Caco-2 (cell line): ENCODE measurements around the gene PRKAG2. TPM values are rescaled to one million over a fixed set of nuclear protein-coding genes. Genes with fewer than 3 reads are reported as not detected.

Experiments
- BruUV-seq: library from RNA; stranded (reverse); fragments of 400-500 nt; replicated peaks from 2 replicates; lab custom pipeline; 2021; lab: Mats Ljungman, UMichigan
- CTCF ChIA-PET: fragments of 300-600 bp; sonication (Branson Sonifier 250); formaldehyde crosslinking; loops from one replicate; lab custom pipeline; 2022; ENCODE audit warnings: antibody characterized with exemption; lab: Charles Lee
- POLR2A ChIA-PET: fragments of 300-600 bp; sonication (Branson Sonifier 250); formaldehyde crosslinking; loops from one replicate; lab custom pipeline; 2022; ENCODE audit warnings: antibody characterized with exemption; lab: Charles Lee
- DNase-seq, 2 experiments: peaks; one replicate each; pipeline versions ENCODE4 v3.0.0 to v3.0.0-alpha.2; 2020 to 2022
- H3K27me3 ChIP-seq: replicated peaks from 2 replicates; pipeline ENCODE4 v1.6.0; 2011; ENCODE audit warnings: low read length; ENCODE audit not compliant: control insufficient read depth, insufficient read depth
- H3K36me3 ChIP-seq: 2 replicates; pipeline ENCODE4 v1.5.1; 2011; ENCODE audit warnings: low read length; ENCODE audit not compliant: control insufficient read depth, insufficient read depth
- H3K4me1 ChIP-seq: fragments of 250-450 bp; sonication (Bioruptor Pico); 2 replicates; pipeline ENCODE4 v1.5.1; 2020; ENCODE audit warnings: mild to moderate bottlenecking
- H3K4me3 ChIP-seq: 2 replicates; pipeline ENCODE4 v1.5.1; 2011; ENCODE audit warnings: low read depth, mild to moderate bottlenecking, control low read depth, low read length
- H3K9me3 ChIP-seq: fragments of 250-450 bp; sonication (Bioruptor Pico); 2 replicates; pipeline ENCODE4 v1.5.1; 2020; ENCODE audit warnings: mild to moderate bottlenecking, moderate library complexity
- H3K27ac Mint-ChIP-seq: one replicate; pipeline ENCODE4 v1.8.0; 2022; ENCODE audit warnings: mixed read lengths; ENCODE audit not compliant: unreplicated experiment
- H3K27me3 Mint-ChIP-seq: one replicate; pipeline ENCODE4 v1.8.0; 2022; ENCODE audit warnings: mixed read lengths; ENCODE audit not compliant: insufficient read depth, unreplicated experiment
- H3K36me3 Mint-ChIP-seq: one replicate; pipeline ENCODE4 v1.8.0; 2022; ENCODE audit warnings: mild to moderate bottlenecking, mixed read lengths; ENCODE audit not compliant: insufficient read depth, unreplicated experiment
- H3K4me1 Mint-ChIP-seq: one replicate; pipeline ENCODE4 v1.8.0; 2022; ENCODE audit warnings: low read depth, mixed read lengths; ENCODE audit not compliant: unreplicated experiment
- H3K4me3 Mint-ChIP-seq: one replicate; pipeline ENCODE4 v1.8.0; 2022; ENCODE audit warnings: mild to moderate bottlenecking, moderate library complexity, mixed read lengths; ENCODE audit not compliant: unreplicated experiment
- H3K9me3 Mint-ChIP-seq: one replicate; pipeline ENCODE4 v1.8.0; 2022; ENCODE audit warnings: mixed read lengths; ENCODE audit not compliant: unreplicated experiment
- intact Hi-C: fragments of 100-400 bp; cut with micrococcal nuclease; formaldehyde crosslinking; loops from one replicate; pipeline ENCODE4 v1.10.0; 2022; ENCODE audit not compliant: unreplicated experiment
- total RNA-seq: library from RNA; stranded (reverse); gene quantifications from 2 replicates; pipeline ENCODE4 v1.2.3, GENCODE V29; 2022
- TF ChIP-seq, protein P1 (sequence below), 2 experiments: fragments of 200-600 bp in 1 of 2; IDR thresholded peaks; 1 replicate in 1 of 2; 2 replicates in 1 of 2; pipeline versions ENCODE4 v1.5.1 to v1.8.0; 2011 to 2022; ENCODE audit warnings: antibody characterized with exemption in 1 of 2, control low read depth in 1 of 2, inconsistent platforms in 1 of 2, low read depth in 1 of 2, low read length in 1 of 2, mild to moderate bottlenecking in 1 of 2, moderate library complexity in 1 of 2; ENCODE audit not compliant: insufficient read depth in 1 of 2, severe bottlenecking in 1 of 2, unreplicated experiment in 1 of 2

PRKAG2 gene
- total RNA-seq, 1 experiment from 2014 or later = 15.9 TPM

- Mint-ChIP-seq H3K27me3 (peaks cover 14% of the 10 kb centered on the region), H3K36me3 (no peaks in the 10 kb centered on the region), H3K4me1 (no peaks in the 10 kb centered on the region), H3K9me3 (no peaks in the 10 kb centered on the region), H3K27ac (no peak overlapping the region), H3K4me3 (no peak overlapping the region)
- ChIA-PET POLR2A (no interaction called here), CTCF (no interaction called here)
- no peaks in the 10 kb centered on the region for H3K27me3 ChIP-seq
- BruUV-seq = no TSS peak
- DNase-seq = peak in 1 of 2 experiments; percentile 3
- TF ChIP-seq, protein P1, sequence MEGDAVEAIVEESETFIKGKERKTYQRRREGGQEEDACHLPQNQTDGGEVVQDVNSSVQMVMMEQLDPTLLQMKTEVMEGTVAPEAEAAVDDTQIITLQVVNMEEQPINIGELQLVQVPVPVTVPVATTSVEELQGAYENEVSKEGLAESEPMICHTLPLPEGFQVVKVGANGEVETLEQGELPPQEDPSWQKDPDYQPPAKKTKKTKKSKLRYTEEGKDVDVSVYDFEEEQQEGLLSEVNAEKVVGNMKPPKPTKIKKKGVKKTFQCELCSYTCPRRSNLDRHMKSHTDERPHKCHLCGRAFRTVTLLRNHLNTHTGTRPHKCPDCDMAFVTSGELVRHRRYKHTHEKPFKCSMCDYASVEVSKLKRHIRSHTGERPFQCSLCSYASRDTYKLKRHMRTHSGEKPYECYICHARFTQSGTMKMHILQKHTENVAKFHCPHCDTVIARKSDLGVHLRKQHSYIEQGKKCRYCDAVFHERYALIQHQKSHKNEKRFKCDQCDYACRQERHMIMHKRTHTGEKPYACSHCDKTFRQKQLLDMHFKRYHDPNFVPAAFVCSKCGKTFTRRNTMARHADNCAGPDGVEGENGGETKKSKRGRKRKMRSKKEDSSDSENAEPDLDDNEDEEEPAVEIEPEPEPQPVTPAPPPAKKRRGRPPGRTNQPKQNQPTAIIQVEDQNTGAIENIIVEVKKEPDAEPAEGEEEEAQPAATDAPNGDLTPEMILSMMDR (IDR thresholded peaks at IDR 0.05; ENCODE audit: insufficient read depth in 1 of 2, low read depth in 1 of 2, low read length in 1 of 2, severe bottlenecking in 1 of 2, unreplicated experiment in 1 of 2) = no peak
- no peak overlapping the region for H3K4me3 ChIP-seq
- H3K9me3 ChIP-seq = no peaks in the 10 kb centered on the region
- H3K36me3 ChIP-seq = no peaks in the 10 kb centered on the region
- intact Hi-C loops = loop anchor here (2.0 kb wide), 1 partner anchor 24 kb away; no protein-coding TSS in a partner anchor
- no peaks in the 10 kb centered on the region for H3K4me1 ChIP-seq
These were observed 23.7 kb upstream of the PRKAG2 start for GRCh38 chr7:151900591-151900985.

GRCh38 chr7:151899513-151900360 is 22.8 kb upstream of the PRKAG2 start:
- DNase-seq = peak in 1 of 2 experiments; percentile 10
- Mint-ChIP-seq H3K9me3 (no peaks in the 10 kb centered on the region), H3K4me1 (no peaks in the 10 kb centered on the region), H3K27ac (no peak overlapping the region), H3K27me3 (peaks cover 14% of the 10 kb centered on the region), H3K4me3 (no peak overlapping the region), H3K36me3 (no peaks in the 10 kb centered on the region)
- TF ChIP-seq, protein P1 (IDR thresholded peaks at IDR 0.05; ENCODE audit: insufficient read depth in 1 of 2, low read depth in 1 of 2, low read length in 1 of 2, severe bottlenecking in 1 of 2, unreplicated experiment in 1 of 2) = no peak
- H3K27me3 ChIP-seq = no peaks in the 10 kb centered on the region
- no peak overlapping the region for H3K4me3 ChIP-seq
- H3K9me3 ChIP-seq = no peaks in the 10 kb centered on the region
- ChIA-PET CTCF (no interaction called here), POLR2A (no interaction called here)
- no peaks in the 10 kb centered on the region for H3K4me1 ChIP-seq
- H3K36me3 ChIP-seq = no peaks in the 10 kb centered on the region
- no TSS peak for BruUV-seq
- intact Hi-C loops = loop anchor here (2.0 kb wide), 1 partner anchor 25 kb away; no protein-coding TSS in a partner anchor

DNA sequence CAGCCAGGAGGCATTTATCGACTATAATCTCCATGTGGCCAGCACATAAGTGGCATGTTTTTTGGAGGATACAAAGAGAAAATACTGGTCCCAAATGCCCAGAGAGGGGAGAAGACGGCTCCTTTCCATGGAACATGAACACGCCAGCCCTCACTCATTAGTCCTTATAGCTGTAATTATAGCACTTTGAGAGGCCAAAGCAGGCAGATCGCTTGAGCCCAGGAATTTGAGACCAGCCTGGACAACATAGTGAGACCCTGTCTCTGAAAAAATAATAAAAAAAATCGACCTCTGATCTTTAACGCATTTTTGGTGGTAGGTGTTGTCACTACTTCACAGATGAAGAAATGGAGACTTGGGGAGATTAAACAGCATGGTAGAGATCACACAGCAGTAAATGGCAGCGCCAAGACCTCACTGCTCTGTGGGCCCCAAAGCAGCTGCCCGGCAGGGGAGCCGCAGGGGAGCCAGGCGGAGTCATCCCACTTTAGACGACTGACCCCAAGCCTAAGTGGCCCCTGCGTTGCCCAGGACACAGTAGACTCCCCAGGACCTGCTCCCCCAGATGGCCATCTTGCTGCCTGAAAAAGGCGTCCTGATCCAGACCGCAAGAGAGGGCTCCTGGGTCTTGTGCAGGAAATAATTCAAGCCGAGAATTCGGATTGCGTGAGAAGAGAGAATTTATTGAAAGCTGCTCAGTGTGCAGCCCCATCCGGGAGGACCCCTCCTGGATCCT is 21.2 kb upstream of the PRKAG2 start:
- no peak overlapping the region for H3K4me3 ChIP-seq
- POLR2A ChIA-PET = interaction anchor here (0.5 kb wide), 1 partner anchor 86 kb away, joined by 3 read pairs; no protein-coding TSS in a partner anchor
- no peaks in the 10 kb centered on the region for H3K9me3 Mint-ChIP-seq
- no peaks in the 10 kb centered on the region for H3K9me3 ChIP-seq
- H3K36me3 ChIP-seq = no peaks in the 10 kb centered on the region
- TF ChIP-seq, protein P1 (IDR thresholded peaks at IDR 0.05; ENCODE audit: insufficient read depth in 1 of 2, low read depth in 1 of 2, low read length in 1 of 2, severe bottlenecking in 1 of 2, unreplicated experiment in 1 of 2) = no peak
- BruUV-seq = no TSS peak
- intact Hi-C loops = no loop called here
- H3K27me3 Mint-ChIP-seq = peaks cover 14% of the 10 kb centered on the region
- peak in 1 of 2 experiments; percentile 12 for DNase-seq
- H3K36me3 Mint-ChIP-seq = no peaks in the 10 kb centered on the region
- H3K27me3 ChIP-seq = no peaks in the 10 kb centered on the region
- CTCF ChIA-PET = no interaction called here
- H3K4me3 Mint-ChIP-seq = no peak overlapping the region
- H3K27ac Mint-ChIP-seq = no peak overlapping the region
- no peaks in the 10 kb centered on the region for H3K4me1 ChIP-seq
- H3K4me1 Mint-ChIP-seq = no peaks in the 10 kb centered on the region
